Stimulated activated CD8-positive, alpha-beta memory T cell treated with anti-CD3 and anti-CD28 coated beads, Interleukin-4, amount 100 ng/mL, for 4 hours (primary cell): Measurements from ENCODE around the gene KIAA0232.
A peak's percentile ranks its signal among the peaks of the same experiment; 100 is the strongest.

Experiments used
- DNase-seq, 2 donors: peaks; one replicate each; pipeline ENCODE4 v3.0.0-alpha.2; 2020; ENCODE audit warnings: low read depth in 2 of 2, low spot score in 1 of 2

KIAA0232 gene

GRCh38 chr4:6848717-6849305 is 66.3 kb downstream of the KIAA0232 start:
- DNase-seq = no peak

GRCh38 chr4:6849691-6850090 is 67.2 kb downstream of the KIAA0232 start:
- no peak for DNase-seq

GRCh38 chr4:6851431-6851830 is 68.9 kb downstream of the KIAA0232 start:
- DNase-seq = no peak

- no peak for DNase-seq
These were observed 69.4 kb downstream of the KIAA0232 start for GRCh38 chr4:6851962-6852361.

GRCh38 chr4:6852582-6852981 is 70.1 kb downstream of the KIAA0232 start:
- DNase-seq = no peak

GRCh38 chr4:6854098-6854744 is 71.7 kb downstream of the KIAA0232 start:
- no peak for DNase-seq

- no peak for DNase-seq
These were observed 73.3 kb downstream of the KIAA0232 start for GRCh38 chr4:6855692-6856297.

- no peak for DNase-seq
These were observed 73.9 kb downstream of the KIAA0232 start for GRCh38 chr4:6856391-6856790.

GRCh38 chr4:6857009-6857882 is 74.7 kb downstream of the KIAA0232 start:
- DNase-seq = no peak

- DNase-seq = no peak
These were observed 76.5 kb downstream of the KIAA0232 start for GRCh38 chr4:6858997-6859396.

- DNase-seq = no peak
These were observed 77.0 kb downstream of the KIAA0232 start for GRCh38 chr4:6859543-6859942.

- no peak for DNase-seq
These were observed 85.9 kb downstream of the KIAA0232 start for GRCh38 chr4:6868386-6868785.

- DNase-seq = no peak
These were observed 87.4 kb downstream of the KIAA0232 start for GRCh38 chr4:6869944-6870343.

- DNase-seq = no peak
These were observed 90.8 kb downstream of the KIAA0232 start for GRCh38 chr4:6873291-6873690.

GRCh38 chr4:6873792-6874461 is 91.4 kb downstream of the KIAA0232 start:
- DNase-seq = peak; percentile 56 to 69

GRCh38 chr4:6874981-6875380 is 92.5 kb downstream of the KIAA0232 start:
- DNase-seq = no peak

GRCh38 chr4:6875431-6875831 is 92.9 kb downstream of the KIAA0232 start:
- no peak for DNase-seq

GRCh38 chr4:6876440-6876839 is 93.9 kb downstream of the KIAA0232 start:
- DNase-seq = no peak

GRCh38 chr4:6877067-6877466 is 94.5 kb downstream of the KIAA0232 start:
- DNase-seq = no peak

GRCh38 chr4:6878451-6879059 is 96.0 kb downstream of the KIAA0232 start:
- DNase-seq = no peak

- no peak for DNase-seq
These were observed 98.2 kb downstream of the KIAA0232 start for GRCh38 chr4:6880691-6881090.
